SK-MEL-5 (cell line): ENCODE data around the gene CPEB1. TPM values are rescaled to one million over a fixed set of nuclear protein-coding genes. Genes with fewer than 3 reads are reported as not detected.

Experiments used
- DNase-seq: peaks from one replicate; pipeline ENCODE4 v3.0.0-alpha.2; 2016; ENCODE audit warnings: low read depth, low spot score
- in situ Hi-C: cut with HindIII; loops from 2 replicates; pipeline ENCODE4 v1.10.0; 2016; ENCODE audit warnings: low sequenced_read_pairs, high pct_unique_total_duplicates, low pct_unique_long_range_greater_than_20kb
- total RNA-seq: library from RNA; depleted of rRNA; stranded (reverse); fragments of >200 nt; shearing (Covaris generic); gene quantifications from 2 replicates; pipeline ENCODE4 v1.2.3, GENCODE V29; 2014

The CPEB1 gene
- total RNA-seq, 1 experiment from 2014 or later, result 14.1 TPM

- in situ Hi-C loops, result no loop called here
- DNase-seq, result no peak
Observed at GRCh38 chr15:82566690-82567089, 80.5 kb downstream of the CPEB1 start.

GRCh38 chr15:82558502-82558901, 88.7 kb downstream of the CPEB1 start:
- DNase-seq, result no peak
- in situ Hi-C loops, result no loop called here

- no peak for DNase-seq
- in situ Hi-C loops, result no loop called here
Observed at GRCh38 chr15:82556315-82557035, 90.7 kb downstream of the CPEB1 start.

- in situ Hi-C loops, result no loop called here
- no peak for DNase-seq
Observed at GRCh38 chr15:82554849-82555248, 92.3 kb downstream of the CPEB1 start.

GRCh38 chr15:82554351-82554750, 92.8 kb downstream of the CPEB1 start:
- no peak for DNase-seq
- in situ Hi-C loops, result no loop called here

- in situ Hi-C loops, result no loop called here
- no peak for DNase-seq
Observed at GRCh38 chr15:82553846-82554245, 93.3 kb downstream of the CPEB1 start.

GRCh38 chr15:82552861-82553260, 94.3 kb downstream of the CPEB1 start:
- DNase-seq, result no peak
- in situ Hi-C loops, result no loop called here

- in situ Hi-C loops, result no loop called here
- no peak for DNase-seq
Observed at GRCh38 chr15:82551646-82552247, 95.4 kb downstream of the CPEB1 start.

- DNase-seq, result no peak
- in situ Hi-C loops, result no loop called here
Observed at GRCh38 chr15:82549199-82549665, 97.9 kb downstream of the CPEB1 start.

- in situ Hi-C loops, result no loop called here
Observed at GRCh38 chr15:82548700-82549099, 98.5 kb downstream of the CPEB1 start.

GRCh38 chr15:82545478-82545877, 101.7 kb downstream of the CPEB1 start:
- in situ Hi-C loops, result no loop called here
- DNase-seq, result no peak

More at GRCh38 chr15:82548700-82549099, 98.5 kb downstream of the CPEB1 start:
- DNase-seq, result no peak

- DNase-seq, result no peak
- in situ Hi-C loops, result no loop called here
Observed at GRCh38 chr15:82545002-82545401, 102.2 kb downstream of the CPEB1 start.

- DNase-seq, result no peak
- in situ Hi-C loops, result no loop called here
Observed at GRCh38 chr15:82544431-82544830, 102.7 kb downstream of the CPEB1 start.

GRCh38 chr15:82543160-82543559, 104.0 kb downstream of the CPEB1 start:
- no peak for DNase-seq
- in situ Hi-C loops, result no loop called here

GRCh38 chr15:82540984-82541431, 106.2 kb downstream of the CPEB1 start:
- in situ Hi-C loops, result no loop called here
- no peak for DNase-seq

- peak; percentile 92 for DNase-seq
- in situ Hi-C loops, result no loop called here
Observed at GRCh38 chr15:82540055-82540983, 106.8 kb downstream of the CPEB1 start, which contains the start of gene RPS17. Gene RPS17, minus strand, starts transcription at chr15:82540457. Its CDS starts 29 bp downstream, at chr15:82540428.

GRCh38 chr15:82539691-82540054, 107.5 kb downstream of the CPEB1 start:
- no peak for DNase-seq
- in situ Hi-C loops, result no loop called here
